PC-9 (cell line): ENCODE results near the gene KL.

Experiments used
- CTCF ChIP-seq: fragments of 200-600 bp; sonication (generic); conservative IDR thresholded peaks from 2 replicates; pipeline ENCODE4 v1.6.1; 2017; ENCODE audit warnings: mixed run types, antibody characterized with exemption, mild to moderate bottlenecking, moderate library complexity
- EZH2 ChIP-seq: fragments of 200-600 bp; sonication (generic); IDR thresholded peaks from 2 replicates; pipeline ENCODE4 v1.8.0; 2017; ENCODE audit warnings: antibody characterized with exemption, low read depth

- TF ChIP-seq EZH2 = no peak
- no peak for TF ChIP-seq CTCF
These were observed 62.0 kb downstream of the KL start for GRCh38 chr13:33078263-33078662.
